ENCODE data around the gene OGT. TPM values are rescaled to one million over a fixed set of nuclear protein-coding genes. Genes with fewer than 3 reads are reported as not detected.

OGT gene
- total and polyA plus RNA-seq, 10 of the 15 experiments (the other 5 are each of a cell fraction or from before 2014, with no cell fraction given): 38.2 to 671 (median 107) TPM

GRCh38 chrX:71536285-71536684 is 3.4 kb downstream of the OGT start:
- no peak for DNase-seq (ENCODE audit: low read depth, low spot score)
- ChIA-PET RAD21 (ENCODE audit: unreplicated experiment) (interaction anchor here (2.3 kb wide), 1 partner anchor 116 kb away, joined by 8 read pairs; no protein-coding TSS in a partner anchor), POLR2A (interaction anchor here (0.6 kb wide), 3 partner anchors 41 to 118 kb away, joined by 3 to 6 read pairs (median 4); no protein-coding TSS in a partner anchor), CTCF (interaction anchor here (1.1 kb wide), 1 partner anchor 23 kb away, joined by 4 read pairs; no protein-coding TSS in a partner anchor), SMC1A (ENCODE audit: uncharacterized antibody, unreplicated experiment) (interaction anchor here (0.7 to 7.2 kb wide), 5 partner anchors 21 to 171 kb away, joined by 3 to 51 read pairs (median 3); partner anchors contain the start of gene TAF1)
- H3K36me3 ChIP-seq (ENCODE audit: control insufficient read depth in 2 of 2, insufficient read depth in 2 of 2, low read length in 1 of 2): no peaks in the 10 kb centered on the region; a peak in 1 of 4 replicates
- H3K9ac ChIP-seq (ENCODE audit: control insufficient read depth, insufficient read depth, low read length): peak overlapping the region; percentile 51
- no TSS peak for BruUV-seq (replicated peaks)
- H3K27me3 ChIP-seq (replicated peaks in 1 of 2; ENCODE audit: control insufficient read depth in 2 of 2, insufficient read depth in 2 of 2, low read length in 1 of 2): no peaks in the 10 kb centered on the region
- peaks cover 78% of the 10 kb centered on the region for H3K79me2 ChIP-seq (ENCODE audit: control insufficient read depth, insufficient read depth, low read length)
- no peak overlapping the region for H2AFZ ChIP-seq (ENCODE audit: control insufficient read depth, low read depth, low read length)
- no peak for FAIRE-seq
- intact Hi-C loops (cut with micrococcal nuclease; ENCODE audit: unreplicated experiment) (loop anchor here (5.0 kb wide), 1 partner anchor 116 kb away; no protein-coding TSS in a partner anchor), in situ Hi-C loops (cut with MboI) (loop anchor here (10.0 kb wide), 1 partner anchor 341 kb away; no protein-coding TSS in a partner anchor)
- 20% methylated on average over 5 of the region's 5 CpGs for WGBS (ENCODE audit: insufficient coverage, insufficient replicate concordance, low lambda C conversion rate, missing lambda C conversion rate)
- no peak overlapping the region; the same call in 1 of the 2 replicates for H3K27ac ChIP-seq (ENCODE audit: control insufficient read depth, insufficient read depth)
- peak overlapping the region; percentile 24 for H3K4me3 ChIP-seq
- H3K4me2 ChIP-seq (ENCODE audit: control insufficient read depth, insufficient read depth): peak overlapping the region; percentile 65
- 0 out of 3 replicates have a peak, but pooled peaks have one; percentile 1 for ATAC-seq
- H3K4me1 ChIP-seq (ENCODE audit: control insufficient read depth, insufficient read depth, low read length): peaks cover 7% of the 10 kb centered on the region; the same call in 1 of the 2 replicates
- peaks cover 2% of the 10 kb centered on the region; the same call in 1 of the 2 replicates for H4K20me1 ChIP-seq (ENCODE audit: control insufficient read depth, insufficient read depth)
- H3K9me3 ChIP-seq (replicated peaks; ENCODE audit: control insufficient read depth, insufficient read depth, low read length): no peaks in the 10 kb centered on the region
- peak; percentile 44 for TF ChIP-seq RUNX3 (IDR thresholded peaks at IDR 0.05; ENCODE audit: low read length)
- peak; percentile 73; the same call in 1 of the 2 replicates for TF ChIP-seq HSF1 (IDR thresholded peaks at IDR 0.05; ENCODE audit: low read depth, low read length)
- no peak for TF ChIP-seq MEF2A (IDR thresholded peaks at IDR 0.05; ENCODE audit: insufficient read depth, low read depth, low read length)
- TF ChIP-seq HDAC6 (IDR thresholded peaks at IDR 0.05; ENCODE audit: unreplicated experiment): no peak
- no peak for TF ChIP-seq ZNF622 (IDR thresholded peaks at IDR 0.05)

All from GM12878 (cell line).